ENCODE measurements around the gene BEST2. TPM values are rescaled to one million over a fixed set of nuclear protein-coding genes. Genes with fewer than 3 reads are reported as not detected.

BEST2 gene
- total and polyA plus RNA-seq, 4 experiments from 2014 or later, result not detected

GRCh38 chr19:12754465-12755196 lies 3.0 kb downstream of the BEST2 start:
- H3K9me3 Mint-ChIP-seq, result no peaks in the 10 kb centered on the region
- H3K36me3 Mint-ChIP-seq, result no peaks in the 10 kb centered on the region
- H3K27me3 ChIP-seq (ENCODE audit: insufficient read depth, low read length), result no peaks in the 10 kb centered on the region
- no peak for DNase-seq
- no peaks in the 10 kb centered on the region for H3K9me3 ChIP-seq (ENCODE audit: control insufficient read depth in 1 of 2, low read length in 2 of 2)
- peaks cover 3 to 15% of the 10 kb centered on the region in 2 donors for H3K27me3 Mint-ChIP-seq
- no peaks in the 10 kb centered on the region for H3K36me3 ChIP-seq (ENCODE audit: insufficient read depth, low read length)
- H3K4me1 ChIP-seq (ENCODE audit: insufficient read depth, low read length), result peaks cover 3% of the 10 kb centered on the region
- H3K4me3 Mint-ChIP-seq, result no peak overlapping the region
- no peak overlapping the region for H3K4me3 ChIP-seq (ENCODE audit: low read length in 2 of 2)
- CTCF ChIA-PET (ENCODE audit: partially characterized antibody), result interaction anchor here (0.9 to 8.0 kb wide), 5 partner anchors 21 to 191 kb away, joined by 3 to 126 read pairs (median 4); partner anchors contain the start of gene TNPO2
- H3K27ac ChIP-seq (ENCODE audit: low read depth, low read length), result no peak overlapping the region
- POLR2A ChIA-PET (ENCODE audit: partially characterized antibody), result interaction anchor here (0.5 to 1.3 kb wide), 3 partner anchors 13 to 999 kb away, joined by 3 read pairs; no protein-coding TSS in a partner anchor
- intact Hi-C loops (cut with micrococcal nuclease), result no loop called here
- H3K4me1 Mint-ChIP-seq, result peaks cover 5 to 13% (median 7%) of the 10 kb centered on the region in 4 donors
- H3K27ac Mint-ChIP-seq, result no peak overlapping the region

- Histone ChIP-seq H3K4me1 (ENCODE audit: insufficient read depth, low read length) (peaks cover 3% of the 10 kb centered on the region), H3K27ac (ENCODE audit: low read depth, low read length) (no peak overlapping the region), H3K36me3 (ENCODE audit: insufficient read depth, low read length) (no peaks in the 10 kb centered on the region), H3K4me3 (ENCODE audit: low read length in 2 of 2) (no peak overlapping the region), H3K9me3 (ENCODE audit: control insufficient read depth in 1 of 2, low read length in 2 of 2) (no peaks in the 10 kb centered on the region), H3K27me3 (ENCODE audit: insufficient read depth, low read length) (no peaks in the 10 kb centered on the region)
- no peak for DNase-seq
- Mint-ChIP-seq H3K27ac (no peak overlapping the region), H3K27me3 (peaks cover 1 to 7% of the 10 kb centered on the region in 2 donors), H3K4me3 (no peak overlapping the region), H3K9me3 (no peaks in the 10 kb centered on the region), H3K4me1 (peaks cover 4 to 8% (median 5%) of the 10 kb centered on the region in 4 donors), H3K36me3 (no peaks in the 10 kb centered on the region)
- intact Hi-C loops (cut with micrococcal nuclease), result no loop called here
- ChIA-PET CTCF (ENCODE audit: partially characterized antibody) (interaction anchor here (0.6 to 8.0 kb wide), 6 partner anchors 19 to 91 kb away, joined by 3 to 126 read pairs (median 9); partner anchors contain the start of genes GET3, TNPO2 and TRIR), POLR2A (ENCODE audit: partially characterized antibody) (interaction anchor here (2.5 kb wide), 1 partner anchor 36 kb away, joined by 8 read pairs; the partner anchor contains the start of gene JUNB)
Measured at GRCh38 chr19:12756150-12756883, 4.7 kb downstream of the BEST2 start.

- peaks cover 1 to 7% of the 10 kb centered on the region in 2 donors for H3K27me3 Mint-ChIP-seq
- intact Hi-C loops (cut with micrococcal nuclease), result loop anchor here (1.0 kb wide), 1 partner anchor 40 kb away; no protein-coding TSS in a partner anchor
- CTCF ChIA-PET (ENCODE audit: partially characterized antibody), result interaction anchor here (0.6 to 27.8 kb wide), 24 partner anchors 10 to 573 kb away, joined by 3 to 906 read pairs (median 6); partner anchors contain the start of genes FBXW9, GET3, JUNB and PRDX2
Measured at GRCh38 chr19:12757544-12758274, 6.1 kb downstream of the BEST2 start.

GRCh38 chr19:12759686-12760085 lies 8.1 kb downstream of the BEST2 start:
- no peak for DNase-seq
- Mint-ChIP-seq H3K4me3 (no peak overlapping the region), H3K27ac (no peak overlapping the region), H3K27me3 (peaks cover 1 to 2% of the 10 kb centered on the region in 2 donors), H3K4me1 (peaks cover 4 to 10% (median 5%) of the 10 kb centered on the region in 4 donors), H3K9me3 (no peaks in the 10 kb centered on the region), H3K36me3 (no peaks in the 10 kb centered on the region)
- no peaks in the 10 kb centered on the region for H3K36me3 ChIP-seq (ENCODE audit: insufficient read depth, low read length)
- intact Hi-C loops (cut with micrococcal nuclease), result loop anchor here (1.0 kb wide), 4 partner anchors 37 to 195 kb away; no protein-coding TSS in a partner anchor
- H3K9me3 ChIP-seq (ENCODE audit: control insufficient read depth in 1 of 2, low read length in 2 of 2), result no peaks in the 10 kb centered on the region
- no peak overlapping the region for H3K27ac ChIP-seq (ENCODE audit: low read depth, low read length)
- H3K27me3 ChIP-seq (ENCODE audit: insufficient read depth, low read length), result no peaks in the 10 kb centered on the region
- ChIA-PET POLR2A (ENCODE audit: partially characterized antibody) (interaction anchor here (1.0 to 2.6 kb wide), 5 partner anchors 18 to 36 kb away, joined by 3 to 15 read pairs (median 3); partner anchors contain the start of genes GET3 and JUNB), CTCF (ENCODE audit: partially characterized antibody) (interaction anchor here (1.0 to 27.8 kb wide), 20 partner anchors 10 to 120 kb away, joined by 3 to 906 read pairs (median 6); partner anchors contain the start of genes GET3, JUNB, PRDX2 and RNASEH2A)
- H3K4me3 ChIP-seq (ENCODE audit: low read length in 2 of 2), result no peak overlapping the region
- H3K4me1 ChIP-seq (ENCODE audit: insufficient read depth, low read length), result peaks cover 3% of the 10 kb centered on the region

More at GRCh38 chr19:12757544-12758274, 6.1 kb downstream of the BEST2 start:
- H3K36me3 ChIP-seq (ENCODE audit: insufficient read depth, low read length), result no peaks in the 10 kb centered on the region
- no peaks in the 10 kb centered on the region for H3K27me3 ChIP-seq (ENCODE audit: insufficient read depth, low read length)
- H3K4me3 Mint-ChIP-seq, result peak overlapping the region in 5 of 8 donors; percentile 5 to 41 (median 32)
- POLR2A ChIA-PET (ENCODE audit: partially characterized antibody), result interaction anchor here (0.7 to 2.5 kb wide), 6 partner anchors 24 to 83 kb away, joined by 3 to 8 read pairs (median 4); partner anchors contain the start of genes JUNB and TRIR
- no peaks in the 10 kb centered on the region for H3K9me3 ChIP-seq (ENCODE audit: control insufficient read depth in 1 of 2, low read length in 2 of 2)
- H3K27ac ChIP-seq (ENCODE audit: low read depth, low read length), result no peak overlapping the region
- H3K36me3 Mint-ChIP-seq, result no peaks in the 10 kb centered on the region
- peaks cover 4 to 10% (median 5%) of the 10 kb centered on the region in 4 donors for H3K4me1 Mint-ChIP-seq
- no peak overlapping the region for H3K27ac Mint-ChIP-seq
- no peaks in the 10 kb centered on the region for H3K9me3 Mint-ChIP-seq
- no peak overlapping the region for H3K4me3 ChIP-seq (ENCODE audit: low read length in 2 of 2)
- DNase-seq, result peak in 4 of 5 donors; percentile 56 to 61 (median 58)
- H3K4me1 ChIP-seq (ENCODE audit: insufficient read depth, low read length), result peaks cover 3% of the 10 kb centered on the region

GRCh38 chr19:12763100-12763499 lies 11.5 kb downstream of the BEST2 start:
- ChIA-PET CTCF (ENCODE audit: partially characterized antibody) (interaction anchor here (1.0 to 27.8 kb wide), 5 partner anchors 13 to 91 kb away, joined by 3 to 906 read pairs (median 44); partner anchors contain the start of genes GET3, HOOK2, JUNB and PRDX2), POLR2A (ENCODE audit: partially characterized antibody) (interaction anchor here (2.8 kb wide), 1 partner anchor 29 kb away, joined by 10 read pairs; no protein-coding TSS in a partner anchor)
- no peak overlapping the region for H3K27ac ChIP-seq (ENCODE audit: low read depth, low read length)
- H3K36me3 Mint-ChIP-seq, result peaks cover 0 to 5% of the 10 kb centered on the region in 2 donors
- no peak overlapping the region for H3K4me3 ChIP-seq (ENCODE audit: low read length in 2 of 2)
- no peak overlapping the region for H3K27ac Mint-ChIP-seq
- H3K4me1 Mint-ChIP-seq, result peaks cover 2 to 8% (median 4%) of the 10 kb centered on the region in 4 donors
- H3K9me3 Mint-ChIP-seq, result peaks cover 0 to 2% (median 0%) of the 10 kb centered on the region in 8 donors
- H3K27me3 ChIP-seq (ENCODE audit: insufficient read depth, low read length), result no peaks in the 10 kb centered on the region
- intact Hi-C loops (cut with micrococcal nuclease), result no loop called here
- H3K36me3 ChIP-seq (ENCODE audit: insufficient read depth, low read length), result no peaks in the 10 kb centered on the region
- no peak for DNase-seq
- peaks cover 0 to 1% of the 10 kb centered on the region in 2 donors for H3K27me3 Mint-ChIP-seq
- no peaks in the 10 kb centered on the region for H3K4me1 ChIP-seq (ENCODE audit: insufficient read depth, low read length)
- H3K4me3 Mint-ChIP-seq, result no peak overlapping the region
- H3K9me3 ChIP-seq (ENCODE audit: control insufficient read depth in 1 of 2, low read length in 2 of 2), result no peaks in the 10 kb centered on the region

GRCh38 chr19:12764698-12765097 lies 13.1 kb downstream of the BEST2 start:
- Histone ChIP-seq H3K9me3 (ENCODE audit: control insufficient read depth in 1 of 2, low read length in 2 of 2) (no peaks in the 10 kb centered on the region), H3K4me1 (ENCODE audit: insufficient read depth, low read length) (no peaks in the 10 kb centered on the region), H3K4me3 (ENCODE audit: low read length in 2 of 2) (no peak overlapping the region), H3K36me3 (ENCODE audit: insufficient read depth, low read length) (no peaks in the 10 kb centered on the region), H3K27ac (ENCODE audit: low read depth, low read length) (no peak overlapping the region), H3K27me3 (ENCODE audit: insufficient read depth, low read length) (no peaks in the 10 kb centered on the region)
- peaks cover 4 to 11% (median 7%) of the 10 kb centered on the region in 4 donors for H3K4me1 Mint-ChIP-seq
- H3K9me3 Mint-ChIP-seq, result peaks cover 0 to 2% (median 0%) of the 10 kb centered on the region in 8 donors
- ChIA-PET POLR2A (ENCODE audit: partially characterized antibody) (interaction anchor here (0.8 to 3.6 kb wide), 5 partner anchors 17 to 83 kb away, joined by 3 to 30 read pairs (median 10); partner anchors contain the start of gene JUNB), CTCF (ENCODE audit: partially characterized antibody) (interaction anchor here (0.5 to 27.8 kb wide), 8 partner anchors 11 to 402 kb away, joined by 3 to 906 read pairs (median 4); partner anchors contain the start of genes HOOK2, JUNB, PRDX2 and RNASEH2A)
- intact Hi-C loops (cut with micrococcal nuclease), result no loop called here
- H3K27me3 Mint-ChIP-seq, result no peaks in the 10 kb centered on the region
- peaks cover 0 to 5% of the 10 kb centered on the region in 2 donors for H3K36me3 Mint-ChIP-seq
- DNase-seq, result no peak
- no peak overlapping the region for H3K4me3 Mint-ChIP-seq
- H3K27ac Mint-ChIP-seq, result no peak overlapping the region
